ENCODE measurements around the gene PHOSPHO2. TPM values are rescaled to one million over a fixed set of nuclear protein-coding genes. Genes with fewer than 3 reads are reported as not detected.

The PHOSPHO2 gene
- total and polyA plus RNA-seq, 2 donors (not counting 3 experiments of a cell fraction or from before 2014, with no cell fraction given), result 0.69 to 2.7 TPM

- Histone ChIP-seq H3K4me3 (replicated peaks in 1 of 3; ENCODE audit: insufficient read depth in 1 of 3, low read depth in 1 of 3, low read length in 3 of 3) (no peak overlapping the region), H2AFZ (ENCODE audit: low read depth, low read length) (no peak overlapping the region), H3K79me2 (ENCODE audit: control insufficient read depth, insufficient read depth, low read length) (no peaks in the 10 kb centered on the region), H3K4me1 (ENCODE audit: control insufficient read depth, extremely low read depth, insufficient read depth, low read length) (no peaks in the 10 kb centered on the region), H3K36me3 (ENCODE audit: control insufficient read depth in 2 of 2, extremely low read depth in 1 of 2, insufficient read depth in 2 of 2, low read length in 2 of 2) (no peaks in the 10 kb centered on the region), H3K9me3 (replicated peaks; ENCODE audit: control insufficient read depth, insufficient read depth, low read length) (no peaks in the 10 kb centered on the region), H3K27me3 (ENCODE audit: control insufficient read depth in 2 of 2, insufficient read depth in 2 of 2, low read length in 2 of 2) (no peaks in the 10 kb centered on the region), H3K9me1 (replicated peaks; ENCODE audit: control insufficient read depth, extremely low read depth, insufficient read depth, low read length) (no peaks in the 10 kb centered on the region), H3K4me2 (ENCODE audit: insufficient read depth, low read length) (no peak overlapping the region), H4K20me1 (replicated peaks; ENCODE audit: control insufficient read depth, extremely low read depth, insufficient read depth, low read length) (no peaks in the 10 kb centered on the region), H3K9ac (replicated peaks; ENCODE audit: extremely low read depth, insufficient read depth, low read length) (no peak overlapping the region), H3K27ac (ENCODE audit: insufficient read depth, low read depth, low read length) (no peak overlapping the region)
- CTCF ChIA-PET, result no interaction called here
- dilution Hi-C loops (cut with MboI; ENCODE audit: extremely low pct_ligation_motif_present, low sequenced_read_pairs), result no loop called here
- DNase-seq (ENCODE audit: low read depth, low spot score) (no peak), FAIRE-seq (no peak)
- TF ChIP-seq FOS (IDR thresholded peaks at IDR 0.05; ENCODE audit: borderline replicate concordance, insufficient read depth, low read length), result no peak
- no peak for TF ChIP-seq JUN (IDR thresholded peaks at IDR 0.05; ENCODE audit: borderline replicate concordance, insufficient read depth, insufficient read length, low read depth)
- no peak for TF ChIP-seq MAX (IDR thresholded peaks at IDR 0.05; ENCODE audit: insufficient read depth, insufficient read length)
- no peak for TF ChIP-seq POLR2AphosphoS5 (IDR thresholded peaks at IDR 0.05; ENCODE audit: insufficient read depth, low read depth, low read length)
- no peak for TF ChIP-seq EZH2 (IDR thresholded peaks at IDR 0.05; ENCODE audit: borderline replicate concordance, low read depth, low read length, severe bottlenecking)
- no peak for TF ChIP-seq POLR2A (IDR thresholded peaks at IDR 0.05; ENCODE audit: low read depth, low read length)
- TF ChIP-seq MYC (IDR thresholded peaks at IDR 0.05; ENCODE audit: low read depth, low read length), result no peak
- TF ChIP-seq CTCF (IDR thresholded peaks at IDR 0.05; ENCODE audit: extremely low read depth in 1 of 2, insufficient read depth in 1 of 2, low read depth in 1 of 2, low read length in 2 of 2), result no peak
- no peak for TF ChIP-seq GATA2 (IDR thresholded peaks at IDR 0.05; ENCODE audit: insufficient read depth, insufficient read length, low read depth, low read length)
- intact Hi-C loops (cut with micrococcal nuclease), result no loop called here
- POLR2A ChIA-PET, result no interaction called here
- BruUV-seq (replicated peaks), result no TSS peak
Measured at GRCh38 chr2:169647496-169647895, 46.8 kb upstream of the PHOSPHO2 start.
